Liver (tissue), 3 donors: Measurements from ENCODE around the gene FLNA.

ENCODE experiments used
- ATF3 ChIP-seq: IDR thresholded peaks from 2 replicates; pipeline ENCODE4 v1.6.1; 2016; ENCODE audit warnings: antibody characterized with exemption
- FOXA1 ChIP-seq: IDR thresholded peaks from 2 replicates; pipeline ENCODE4 v1.6.1; 2016; ENCODE audit warnings: antibody characterized with exemption
- JUND ChIP-seq, 2 donors: IDR thresholded peaks; 2 replicates each; pipeline ENCODE4 v1.6.1; 2016; ENCODE audit warnings: antibody characterized with exemption in 2 of 2
- RAD21 ChIP-seq, 2 donors: IDR thresholded peaks; 2 replicates each; pipeline ENCODE4 v1.6.1; 2016; ENCODE audit warnings: antibody characterized with exemption in 2 of 2, mild to moderate bottlenecking in 2 of 2
- ZBTB33 ChIP-seq: IDR thresholded peaks from 2 replicates; pipeline ENCODE4 v1.6.1; 2016; ENCODE audit warnings: antibody characterized with exemption
- TF ChIP-seq, protein P1 (sequence below): fragments of 150-350 bp; IDR thresholded peaks from 2 replicates; pipeline ENCODE4 v1.5.1; 2017; ENCODE audit warnings: improper control_type of control experiment, low read depth, low read length; ENCODE audit not compliant: missing input control
- TF ChIP-seq, protein P2 (sequence below): IDR thresholded peaks from 2 replicates; pipeline ENCODE4 v1.6.1; 2016; ENCODE audit warnings: antibody characterized with exemption, mild to moderate bottlenecking
- TF ChIP-seq, protein P3 (sequence below): IDR thresholded peaks from 2 replicates; pipeline ENCODE4 v1.6.1; 2016; ENCODE audit warnings: antibody characterized with exemption
- donor health status: healthy.
- donor health status: healthy.

GRCh38 chrX:154354516-154354915 is 19.9 kb downstream of the FLNA start:
- TF ChIP-seq ATF3 (no peak), FOXA1 (no peak), JUND (IDR thresholded peaks at IDR 0.05) (no peak), ZBTB33 (no peak), RAD21 (IDR thresholded peaks at IDR 0.05) (no peak)
- TF ChIP-seq, protein P1, sequence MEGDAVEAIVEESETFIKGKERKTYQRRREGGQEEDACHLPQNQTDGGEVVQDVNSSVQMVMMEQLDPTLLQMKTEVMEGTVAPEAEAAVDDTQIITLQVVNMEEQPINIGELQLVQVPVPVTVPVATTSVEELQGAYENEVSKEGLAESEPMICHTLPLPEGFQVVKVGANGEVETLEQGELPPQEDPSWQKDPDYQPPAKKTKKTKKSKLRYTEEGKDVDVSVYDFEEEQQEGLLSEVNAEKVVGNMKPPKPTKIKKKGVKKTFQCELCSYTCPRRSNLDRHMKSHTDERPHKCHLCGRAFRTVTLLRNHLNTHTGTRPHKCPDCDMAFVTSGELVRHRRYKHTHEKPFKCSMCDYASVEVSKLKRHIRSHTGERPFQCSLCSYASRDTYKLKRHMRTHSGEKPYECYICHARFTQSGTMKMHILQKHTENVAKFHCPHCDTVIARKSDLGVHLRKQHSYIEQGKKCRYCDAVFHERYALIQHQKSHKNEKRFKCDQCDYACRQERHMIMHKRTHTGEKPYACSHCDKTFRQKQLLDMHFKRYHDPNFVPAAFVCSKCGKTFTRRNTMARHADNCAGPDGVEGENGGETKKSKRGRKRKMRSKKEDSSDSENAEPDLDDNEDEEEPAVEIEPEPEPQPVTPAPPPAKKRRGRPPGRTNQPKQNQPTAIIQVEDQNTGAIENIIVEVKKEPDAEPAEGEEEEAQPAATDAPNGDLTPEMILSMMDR, result no peak
- TF ChIP-seq, protein P2, sequence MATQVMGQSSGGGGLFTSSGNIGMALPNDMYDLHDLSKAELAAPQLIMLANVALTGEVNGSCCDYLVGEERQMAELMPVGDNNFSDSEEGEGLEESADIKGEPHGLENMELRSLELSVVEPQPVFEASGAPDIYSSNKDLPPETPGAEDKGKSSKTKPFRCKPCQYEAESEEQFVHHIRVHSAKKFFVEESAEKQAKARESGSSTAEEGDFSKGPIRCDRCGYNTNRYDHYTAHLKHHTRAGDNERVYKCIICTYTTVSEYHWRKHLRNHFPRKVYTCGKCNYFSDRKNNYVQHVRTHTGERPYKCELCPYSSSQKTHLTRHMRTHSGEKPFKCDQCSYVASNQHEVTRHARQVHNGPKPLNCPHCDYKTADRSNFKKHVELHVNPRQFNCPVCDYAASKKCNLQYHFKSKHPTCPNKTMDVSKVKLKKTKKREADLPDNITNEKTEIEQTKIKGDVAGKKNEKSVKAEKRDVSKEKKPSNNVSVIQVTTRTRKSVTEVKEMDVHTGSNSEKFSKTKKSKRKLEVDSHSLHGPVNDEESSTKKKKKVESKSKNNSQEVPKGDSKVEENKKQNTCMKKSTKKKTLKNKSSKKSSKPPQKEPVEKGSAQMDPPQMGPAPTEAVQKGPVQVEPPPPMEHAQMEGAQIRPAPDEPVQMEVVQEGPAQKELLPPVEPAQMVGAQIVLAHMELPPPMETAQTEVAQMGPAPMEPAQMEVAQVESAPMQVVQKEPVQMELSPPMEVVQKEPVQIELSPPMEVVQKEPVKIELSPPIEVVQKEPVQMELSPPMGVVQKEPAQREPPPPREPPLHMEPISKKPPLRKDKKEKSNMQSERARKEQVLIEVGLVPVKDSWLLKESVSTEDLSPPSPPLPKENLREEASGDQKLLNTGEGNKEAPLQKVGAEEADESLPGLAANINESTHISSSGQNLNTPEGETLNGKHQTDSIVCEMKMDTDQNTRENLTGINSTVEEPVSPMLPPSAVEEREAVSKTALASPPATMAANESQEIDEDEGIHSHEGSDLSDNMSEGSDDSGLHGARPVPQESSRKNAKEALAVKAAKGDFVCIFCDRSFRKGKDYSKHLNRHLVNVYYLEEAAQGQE, result no peak
- TF ChIP-seq, protein P3, sequence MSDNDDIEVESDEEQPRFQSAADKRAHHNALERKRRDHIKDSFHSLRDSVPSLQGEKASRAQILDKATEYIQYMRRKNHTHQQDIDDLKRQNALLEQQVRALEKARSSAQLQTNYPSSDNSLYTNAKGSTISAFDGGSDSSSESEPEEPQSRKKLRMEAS, result no peak
